GM21717 (cell line): ENCODE measurements around the gene TMEM151A.

Experiments
- ATAC-seq: cut with Tn5 transposase; IDR thresholded peaks from one replicate; pipeline ENCODE4 v1.9.1; 2021; ENCODE audit warnings: mild to moderate bottlenecking, moderate library complexity; ENCODE audit not compliant: unreplicated experiment

Gene TMEM151A

GRCh38 chr11:66282468-66283455 is 8.9 kb upstream of the TMEM151A start:
- ATAC-seq, result peak; percentile 66

DNA sequence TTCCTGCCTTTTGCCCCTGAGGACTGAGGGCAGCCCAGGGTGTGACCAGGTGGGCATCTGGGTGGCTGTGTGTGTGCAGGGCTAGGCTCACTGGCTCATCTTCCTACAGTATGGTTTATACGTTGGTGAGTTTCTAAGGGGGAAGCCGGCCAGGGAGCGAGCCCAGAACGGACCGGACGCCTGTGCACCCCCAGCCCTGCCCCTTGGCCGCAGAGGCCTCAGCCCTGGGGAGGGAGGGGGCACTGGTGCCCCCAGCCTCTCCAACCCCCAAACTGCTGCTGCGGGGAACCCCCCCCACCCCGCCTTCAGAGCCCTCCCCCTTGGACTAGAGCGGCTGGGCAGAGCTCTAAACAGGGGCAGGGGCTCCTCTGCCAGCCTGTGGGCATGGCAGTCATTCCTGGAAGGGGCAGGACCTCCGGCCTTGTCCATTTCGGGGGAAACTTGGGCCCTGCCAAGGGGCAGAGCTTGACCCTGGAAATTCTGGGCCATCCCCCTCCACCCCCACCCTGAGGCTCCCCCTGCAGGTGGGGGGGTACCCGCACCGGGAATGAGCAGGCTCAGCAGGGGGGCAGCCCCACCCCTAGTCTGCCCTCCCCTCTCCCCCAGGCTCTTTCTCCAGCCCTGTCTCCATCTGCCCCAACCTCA is 8.1 kb upstream of the TMEM151A start:
- no peak for ATAC-seq

DNA sequence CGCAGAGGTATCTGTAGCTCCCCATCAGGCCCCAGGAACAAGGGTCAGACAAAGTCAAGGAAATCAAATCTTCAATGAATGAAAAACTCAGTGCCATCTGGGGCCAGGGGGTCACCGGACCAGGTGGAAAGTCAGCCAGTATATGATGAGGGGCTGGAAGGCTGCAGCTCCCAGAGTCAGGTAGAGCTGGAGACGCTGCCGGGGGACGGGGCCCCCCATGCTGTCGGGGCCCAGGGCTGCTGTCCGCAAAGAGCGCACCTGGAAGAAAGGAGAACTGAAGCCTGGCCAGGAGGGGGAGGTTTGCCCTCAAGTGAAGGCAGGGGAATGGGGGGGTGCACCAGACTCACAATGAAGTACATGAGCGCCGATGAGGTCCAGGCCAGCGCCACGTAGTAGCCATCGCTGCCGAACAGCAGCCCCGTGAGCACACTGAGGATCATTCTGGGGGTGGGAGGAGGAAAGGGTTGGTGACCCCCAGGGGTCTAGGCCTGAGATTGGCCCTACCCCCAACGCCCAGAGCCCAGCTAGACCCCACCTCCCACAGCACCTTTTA is 7.1 kb upstream of the TMEM151A start:
- ATAC-seq, result no peak

DNA sequence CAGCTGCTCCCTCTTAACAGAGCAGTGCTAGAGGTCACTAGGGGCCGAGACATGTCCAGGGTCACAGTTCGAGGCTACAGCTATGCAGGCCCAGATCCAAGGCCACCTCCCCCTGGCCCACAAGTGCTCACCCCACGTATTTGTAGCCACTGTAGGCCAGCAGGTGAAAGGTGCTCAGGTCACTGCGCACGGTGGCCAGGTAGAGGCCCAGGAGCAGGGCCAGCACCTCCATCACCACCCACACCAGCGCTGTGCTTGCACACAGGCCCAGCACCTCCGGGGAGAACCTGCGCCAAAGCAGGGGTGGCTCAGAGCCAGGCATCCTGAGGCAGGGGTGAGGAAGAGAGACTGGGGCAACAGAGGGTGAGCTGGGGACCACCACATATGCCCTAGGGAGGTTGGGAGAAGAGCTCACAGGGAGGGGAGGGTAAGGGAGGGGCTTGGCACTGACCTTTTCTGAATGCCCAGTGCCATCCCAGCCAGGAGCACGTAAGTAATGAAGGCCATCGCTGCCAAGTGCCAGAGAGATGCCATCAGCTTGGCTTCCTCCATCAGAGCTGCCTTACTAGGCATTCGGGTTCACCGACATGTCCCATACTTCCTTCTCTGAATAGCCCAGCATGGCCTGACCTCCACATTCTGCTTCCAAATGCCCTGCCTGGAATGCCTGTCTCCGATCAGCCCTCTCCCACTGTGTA is 6.3 kb upstream of the TMEM151A start:
- no peak for ATAC-seq

DNA sequence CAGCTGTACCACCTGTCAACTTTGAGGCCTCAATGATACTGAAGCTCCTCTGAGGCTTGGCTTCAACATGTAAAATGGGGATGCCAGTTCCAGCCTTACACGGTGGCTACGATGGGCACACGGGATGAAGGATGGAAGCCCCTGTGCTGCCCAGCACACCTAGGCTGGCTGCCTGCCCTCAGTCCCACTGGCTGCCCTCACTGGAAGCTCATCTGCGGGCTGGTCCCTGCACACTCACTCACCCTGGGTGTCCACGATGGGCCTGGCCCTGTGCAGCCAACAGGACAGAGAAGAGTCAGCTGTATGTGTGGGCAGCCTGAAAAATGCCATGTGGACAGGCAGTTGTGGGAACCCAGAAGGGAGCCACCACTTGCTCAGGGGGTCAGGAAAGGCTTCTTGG is 5.0 kb upstream of the TMEM151A start:
- no peak for ATAC-seq

- no peak for ATAC-seq
Observed at GRCh38 chr11:66287211-66287888, 4.3 kb upstream of the TMEM151A start.

- ATAC-seq, result no peak
Observed at GRCh38 chr11:66287889-66288670, 3.6 kb upstream of the TMEM151A start.

DNA sequence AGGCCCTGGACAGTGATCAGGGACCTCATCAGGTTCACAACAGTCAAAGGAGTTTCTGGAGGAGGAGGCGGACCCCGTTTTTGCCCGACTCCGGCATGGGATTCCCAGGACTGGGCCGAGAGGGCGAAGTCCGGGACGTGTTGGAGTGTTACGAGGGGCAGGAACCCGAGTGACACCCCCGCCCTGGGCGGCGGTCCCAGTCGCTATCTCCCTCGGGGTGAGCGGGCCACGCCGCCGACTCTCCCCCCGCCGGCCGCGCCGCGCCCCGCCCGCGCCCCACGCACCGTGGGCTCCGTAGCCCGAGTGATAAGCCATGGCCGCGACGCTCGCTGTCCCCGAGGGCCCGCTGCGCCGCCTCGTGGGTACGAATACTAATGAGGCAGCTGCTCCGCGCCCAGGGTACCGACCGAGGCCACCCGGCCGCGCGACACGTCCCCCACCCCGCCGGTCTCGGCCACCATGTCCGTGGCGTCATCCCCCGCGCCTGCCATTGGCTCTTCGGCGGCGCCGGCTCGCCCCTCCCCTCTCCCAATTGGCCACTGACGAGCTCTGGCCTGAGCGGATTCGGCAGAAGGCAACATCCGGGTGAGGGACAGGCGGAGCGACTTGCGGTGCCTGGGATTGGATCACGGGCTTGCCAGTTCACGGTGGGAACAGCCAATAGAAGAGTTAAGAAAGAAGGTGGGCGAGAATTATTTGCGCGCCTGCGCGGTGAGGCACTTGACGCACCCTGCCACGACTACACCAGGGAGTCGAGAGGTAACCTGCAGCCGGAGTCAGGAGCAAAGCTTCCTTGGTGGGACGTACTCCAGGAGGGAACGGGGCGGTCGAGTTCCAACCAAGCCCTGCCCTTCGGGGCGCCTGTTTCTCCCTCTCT is 2.8 kb upstream of the TMEM151A start, which contains the start of gene YIF1A:
Gene YIF1A (minus strand): TSS at position 473 of the 877 bp plus-strand sequence. CDS start 158 bp downstream, at position 315.
- peak; percentile 84 for ATAC-seq

DNA sequence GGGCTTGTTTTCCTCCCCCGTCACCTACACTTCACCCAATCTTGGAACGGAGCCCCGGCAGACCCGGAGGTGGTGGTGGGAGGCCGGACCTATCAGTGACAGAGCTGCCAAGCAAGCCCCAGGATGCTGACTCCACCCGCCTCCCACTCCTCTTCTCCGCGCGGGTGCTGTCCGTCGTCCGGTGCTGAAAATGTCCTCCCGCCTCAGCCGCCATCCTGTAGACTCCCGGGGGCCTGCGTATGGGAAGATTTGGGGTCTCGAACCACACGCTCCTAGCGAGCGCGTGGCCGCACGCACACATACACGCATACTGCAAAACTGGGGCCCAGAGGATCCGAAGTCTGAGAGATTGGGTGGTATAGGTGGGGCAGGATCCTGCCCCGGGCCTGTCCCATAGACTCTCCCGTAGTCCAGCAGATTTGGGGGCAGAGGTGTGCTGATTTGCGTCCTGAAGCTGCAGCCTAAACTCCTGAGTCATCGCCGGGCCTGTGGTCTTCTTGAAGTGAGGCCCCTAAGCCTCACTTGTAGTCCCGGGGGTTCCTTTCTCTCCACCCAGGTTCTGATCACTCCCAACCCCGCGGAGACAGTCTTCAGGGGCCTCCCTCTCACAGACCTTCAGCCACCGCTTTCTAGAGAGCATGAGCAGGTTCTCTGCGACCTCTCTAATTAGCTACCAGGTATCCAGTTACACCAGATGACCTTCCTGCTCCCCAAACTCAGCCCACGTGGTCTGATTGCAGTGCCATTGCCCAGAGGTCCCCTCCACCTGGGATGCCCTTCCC is 2.0 kb upstream of the TMEM151A start:
- ATAC-seq, result peak; percentile 28

- ATAC-seq, result no peak
Observed at GRCh38 chr11:66290330-66290621, 1.4 kb upstream of the TMEM151A start.

DNA sequence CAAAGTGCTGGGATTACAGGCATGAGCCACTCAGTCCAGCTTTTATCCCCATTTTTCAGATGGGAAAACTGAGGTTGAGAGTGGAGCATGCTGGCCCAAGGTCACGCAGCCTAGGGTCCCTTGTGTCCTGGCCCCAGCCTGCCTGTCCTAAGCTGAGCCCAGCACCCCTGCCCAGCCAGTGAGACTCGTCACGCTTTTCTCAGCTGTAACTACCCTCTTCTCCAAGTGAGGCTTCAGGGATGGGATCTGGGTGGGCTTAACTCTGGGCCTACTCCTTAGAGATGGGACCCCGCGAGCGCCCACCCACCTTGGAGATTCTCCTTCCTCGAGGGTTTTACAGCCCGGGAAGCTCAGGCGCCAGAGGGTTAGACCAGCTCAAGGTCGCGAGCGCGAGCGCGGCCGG is 390 bp upstream of the TMEM151A start:
- no peak for ATAC-seq

DNA sequence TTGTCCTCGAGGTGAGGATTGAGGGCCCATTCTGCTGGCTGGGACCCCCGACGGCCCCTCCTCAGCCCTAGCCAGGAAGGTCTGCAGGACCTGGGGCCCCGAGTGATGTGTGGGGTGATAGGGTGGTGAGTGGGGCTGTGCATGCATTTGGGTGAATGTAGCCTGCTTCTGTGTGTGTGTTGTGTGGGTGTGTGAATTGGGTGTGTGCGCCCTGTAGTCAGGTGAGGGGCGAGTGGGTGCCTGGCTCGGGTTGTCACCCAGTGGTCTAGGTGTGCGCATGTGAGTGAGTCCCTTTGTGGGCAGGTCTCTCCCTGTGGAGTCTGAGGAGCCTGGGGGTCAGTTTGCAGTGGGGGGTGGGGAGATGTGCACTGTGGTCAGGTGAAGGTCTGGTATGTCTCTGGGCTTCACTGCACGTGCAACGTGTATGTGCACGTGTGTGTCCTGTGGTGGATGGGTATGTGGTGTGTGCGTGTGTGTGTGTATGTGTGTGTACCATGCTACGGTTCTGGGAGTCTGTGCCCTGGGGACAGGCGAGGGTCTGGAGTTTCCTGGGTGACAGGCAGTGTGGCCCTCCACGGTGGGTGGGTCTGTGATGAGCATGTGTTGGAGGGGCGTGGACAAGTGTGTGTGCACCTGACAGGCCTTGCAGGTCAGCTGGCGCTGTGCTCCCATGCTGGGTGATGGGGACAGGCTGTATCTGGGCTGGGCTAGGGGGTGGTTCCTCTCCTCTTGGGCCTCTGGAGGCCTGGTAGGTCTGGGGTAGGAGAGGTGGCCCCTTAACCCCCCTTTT is 1.0 kb downstream of the TMEM151A start:
- ATAC-seq, result no peak

DNA sequence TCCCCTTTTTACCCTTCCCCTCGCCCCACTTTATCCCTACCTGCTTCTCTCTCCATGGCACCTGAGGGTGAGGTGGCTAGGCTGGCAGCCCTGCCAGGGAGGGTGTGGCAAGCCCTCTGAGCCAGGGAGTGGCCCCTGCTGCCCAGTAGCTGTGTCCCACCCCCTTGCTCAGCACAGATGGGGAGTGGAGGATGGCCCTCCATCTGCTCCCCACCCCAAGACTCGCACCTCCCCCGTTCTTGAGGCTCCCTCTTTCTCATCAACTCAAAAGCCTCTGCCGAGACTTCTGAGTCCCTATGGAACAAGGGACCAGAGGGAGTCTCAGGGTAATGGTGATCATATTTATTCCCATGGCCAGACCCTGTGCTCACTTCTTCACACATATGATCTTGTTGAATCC is 1.7 kb downstream of the TMEM151A start:
- ATAC-seq, result no peak

- no peak for ATAC-seq
Observed at GRCh38 chr11:66293777-66294625, 2.3 kb downstream of the TMEM151A start.

DNA sequence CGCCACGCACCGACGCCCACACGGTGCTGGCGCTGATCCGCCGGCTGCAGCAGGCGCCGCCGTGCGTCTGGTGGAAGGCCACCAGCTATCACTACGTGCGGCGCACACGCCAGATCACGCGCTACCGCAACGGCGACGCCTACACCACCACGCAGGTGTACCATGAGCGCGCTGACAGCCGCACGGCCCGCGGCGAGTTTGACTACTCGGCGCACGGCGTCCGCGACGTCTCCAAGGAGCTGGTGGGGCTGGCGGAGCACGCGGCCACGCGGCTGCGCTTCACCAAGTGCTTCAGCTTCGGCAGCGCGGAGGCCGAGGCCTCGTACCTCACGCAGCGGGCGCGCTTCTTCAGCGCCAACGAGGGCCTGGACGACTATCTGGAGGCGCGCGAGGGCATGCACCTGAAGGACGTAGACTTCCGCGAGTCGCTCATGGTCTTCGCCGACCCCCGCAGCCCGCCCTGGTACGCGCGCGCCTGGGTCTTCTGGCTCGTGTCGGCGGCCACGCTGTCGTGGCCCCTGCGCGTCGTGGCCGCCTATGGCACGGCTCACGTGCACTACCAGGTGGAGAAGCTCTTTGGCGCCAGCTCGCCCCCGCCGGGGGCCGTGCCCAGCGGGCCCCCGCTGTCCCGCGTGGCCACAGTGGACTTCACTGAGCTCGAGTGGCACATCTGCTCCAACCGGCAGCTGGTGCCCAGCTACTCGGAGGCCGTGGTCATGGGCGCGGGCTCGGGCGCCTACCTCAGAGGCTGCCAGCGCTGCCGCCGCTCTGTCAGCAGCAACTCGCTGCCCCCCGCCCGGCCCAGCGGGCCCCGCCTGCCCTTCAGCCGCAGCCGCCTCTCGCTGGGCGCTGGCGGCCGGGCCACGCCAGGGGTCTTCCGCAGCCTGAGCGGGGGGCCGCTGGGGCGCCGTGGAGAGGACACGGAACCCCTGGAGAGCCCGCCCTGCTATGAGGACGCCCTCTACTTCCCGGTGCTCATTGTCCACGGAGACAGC is 3.2 kb downstream of the TMEM151A start:
- ATAC-seq, result no peak
